A549 (cell line): ENCODE results near the gene UPF2. TPM values are rescaled to one million over a fixed set of nuclear protein-coding genes. Genes with fewer than 3 reads are reported as not detected.

ENCODE experiments used
- ATAC-seq, 2 experiments: fragments of 200-7000 bp in 1 of 2; fragments of >200 bp in 1 of 2; cut with Nextera tagmentation in 1 of 2; cut with Tn5 transposase in 1 of 2; 3 replicates each; pipeline versions ENCODE4 v1.8.0 to v1.9.1; 2018 to 2020; ENCODE audit warnings: mild to moderate bottlenecking in 1 of 2, moderate library complexity in 1 of 2
- CTCF ChIA-PET: fragments of 300-600 bp; sonication (Branson Sonifier 250); formaldehyde crosslinking; extraction: SDS; loops from one replicate; lab custom pipeline; 2021; ENCODE audit warnings: antibody characterized with exemption, inconsistent platforms; lab: Yijun Ruan, JAX
- POLR2A ChIA-PET: fragments of 350-600 bp; formaldehyde crosslinking; extraction: SDS; loops from one replicate; lab custom pipeline; 2021; ENCODE audit warnings: antibody characterized with exemption, inconsistent platforms; lab: Yijun Ruan, JAX
- DNase-seq, 2 experiments: peaks; one replicate each; pipeline versions ENCODE4 v3.0.0 to v3.0.0-alpha.2; 2011 to 2016; ENCODE audit warnings: low read depth in 1 of 2, low spot score in 1 of 2
- FAIRE-seq: peaks from 2 replicates; lab custom pipeline; 2011; peaks lifted over from hg19 to GRCh38; lab: Jason Lieb, UNC
- H3K27ac ChIP-seq, 2 experiments: fragments of >200 bp; sonication (Bioruptor Twin); formaldehyde crosslinking; 3 replicates each; pipeline ENCODE4 v1.5.1; 2016 to 2017
- H3K4me1 ChIP-seq: fragments of >200 bp; sonication (Bioruptor Twin); formaldehyde crosslinking; 3 replicates; pipeline ENCODE4 v1.6.1; 2016
- H3K4me2 ChIP-seq: fragments of >200 bp; sonication (Bioruptor Twin); formaldehyde crosslinking; 3 replicates; pipeline ENCODE4 v1.6.1; 2016
- H3K4me3 ChIP-seq: fragments of >200 bp; sonication (Bioruptor Twin); formaldehyde crosslinking; 3 replicates; pipeline ENCODE4 v1.5.1; 2016
- H3K9me3 ChIP-seq: fragments of >200 bp; sonication (Bioruptor Twin); formaldehyde crosslinking; 3 replicates; pipeline ENCODE4 v1.6.1; 2016
- ATOH8 ChIP-seq: fragments of 250-450 bp; sonication (Bioruptor Pico); IDR thresholded peaks from 2 replicates; pipeline ENCODE4 v1.5.0; 2020; ENCODE audit warnings: low read depth, mild to moderate bottlenecking, moderate library complexity
- BHLHE40 ChIP-seq: IDR thresholded peaks from 2 replicates; pipeline ENCODE4 v1.6.1; 2012; ENCODE audit warnings: low read depth, low read length, inconsistent platforms
- CHD2 ChIP-seq: fragments of 150-350 bp; IDR thresholded peaks from 2 replicates; pipeline ENCODE4 v1.6.1; 2014; ENCODE audit warnings: low read length; ENCODE audit not compliant: partially characterized antibody
- CHD4 ChIP-seq: fragments of 200-600 bp; sonication (generic); IDR thresholded peaks from 2 replicates; pipeline ENCODE4 v1.6.1; 2016; ENCODE audit warnings: antibody characterized with exemption, mild to moderate bottlenecking, borderline replicate concordance
- CTCF ChIP-seq: fragments of >200 bp; sonication (Bioruptor Twin); formaldehyde crosslinking; IDR thresholded peaks from 3 replicates; pipeline ENCODE4 v1.5.1; 2016
- E2F6 ChIP-seq: IDR thresholded peaks from 2 replicates; pipeline ENCODE4 v1.6.1; 2012; ENCODE audit warnings: low read depth, borderline replicate concordance
- EHF ChIP-seq: fragments of 250-450 bp; sonication (Bioruptor Pico); IDR thresholded peaks from 2 replicates; pipeline ENCODE4 v1.5.0; 2020; ENCODE audit warnings: mild to moderate bottlenecking
- EHMT2 ChIP-seq: fragments of 200-600 bp; sonication (generic); IDR thresholded peaks from 2 replicates; pipeline ENCODE4 v1.6.1; 2016; ENCODE audit warnings: antibody characterized with exemption, low read depth, mild to moderate bottlenecking, moderate library complexity
- FOSB ChIP-seq: fragments of 250-450 bp; sonication (Bioruptor Pico); IDR thresholded peaks from 2 replicates; pipeline ENCODE4 v1.5.0; 2020; ENCODE audit warnings: mild to moderate bottlenecking, moderate library complexity
- HDAC2 ChIP-seq: fragments of 200-600 bp; sonication (generic); IDR thresholded peaks from 2 replicates; pipeline ENCODE4 v1.6.1; 2016
- HEYL ChIP-seq: fragments of 250-450 bp; sonication (Bioruptor Pico); IDR thresholded peaks from 2 replicates; pipeline ENCODE4 v1.8.0; 2021; ENCODE audit warnings: mild to moderate bottlenecking, moderate library complexity
- HOXA7 ChIP-seq: fragments of 250-450 bp; sonication (Bioruptor Pico); IDR thresholded peaks from 2 replicates; pipeline ENCODE4 v1.5.0; 2020; ENCODE audit warnings: mild to moderate bottlenecking, moderate library complexity
- KDM1A ChIP-seq: fragments of 200-600 bp; sonication (generic); IDR thresholded peaks from 2 replicates; pipeline ENCODE4 v1.6.1; 2016; ENCODE audit warnings: low read depth, mild to moderate bottlenecking
- MAZ ChIP-seq: fragments of 150-350 bp; IDR thresholded peaks from 2 replicates; pipeline ENCODE4 v1.6.1; 2014; ENCODE audit warnings: antibody characterized with exemption, low read depth, low read length, borderline replicate concordance
- PBX3 ChIP-seq: IDR thresholded peaks from 2 replicates; pipeline ENCODE4 v1.6.1; 2012
- RARB ChIP-seq: fragments of 250-450 bp; sonication (Bioruptor Pico); IDR thresholded peaks from 2 replicates; pipeline ENCODE4 v1.8.0; 2021; ENCODE audit warnings: mild to moderate bottlenecking, moderate library complexity
- RCOR1 ChIP-seq: fragments of 150-350 bp; IDR thresholded peaks from 2 replicates; pipeline ENCODE4 v1.6.1; 2014; ENCODE audit warnings: antibody characterized with exemption, low read length, low read depth
- REST ChIP-seq: fragments of 200-600 bp; sonication (generic); IDR thresholded peaks from 2 replicates; pipeline ENCODE4 v1.6.1; 2016; ENCODE audit warnings: antibody characterized with exemption, mild to moderate bottlenecking, moderate library complexity
- RFX5 ChIP-seq: fragments of 450-650 bp; IDR thresholded peaks from 2 replicates; pipeline ENCODE4 v1.7.1; 2014; ENCODE audit warnings: antibody characterized with exemption, mild to moderate bottlenecking, moderate library complexity
- TP53 ChIP-seq: fragments of 250-450 bp; sonication (Bioruptor Pico); IDR thresholded peaks from 2 replicates; pipeline ENCODE4 v1.5.0; 2021; ENCODE audit warnings: mild to moderate bottlenecking, moderate library complexity
- ZC3H11A ChIP-seq: fragments of 450-650 bp; IDR thresholded peaks from 2 replicates; pipeline ENCODE4 v1.6.1; 2014; ENCODE audit warnings: antibody characterized with exemption, mild to moderate bottlenecking
- ZFP36 ChIP-seq: fragments of 450-650 bp; IDR thresholded peaks from 2 replicates; pipeline ENCODE4 v1.6.1; 2014; ENCODE audit warnings: borderline replicate concordance; ENCODE audit not compliant: partially characterized antibody
- ZNF302 ChIP-seq: fragments of 250-450 bp; sonication (Bioruptor Pico); IDR thresholded peaks from 2 replicates; pipeline ENCODE4 v1.9.0; 2021; ENCODE audit warnings: inconsistent platforms, mild to moderate bottlenecking, moderate library complexity
- ZSCAN20 ChIP-seq: fragments of 250-450 bp; sonication (Bioruptor Pico); IDR thresholded peaks from 2 replicates; pipeline ENCODE4 v1.8.0; 2022; ENCODE audit warnings: mild to moderate bottlenecking, moderate library complexity
- WGBS: methylation state at CpG from one replicate; pipeline ENCODE4 v1.1.6; 2017; ENCODE audit errors: missing lambda C conversion rate; 5-methylcytosine and 5-hydroxymethylcytosine counted together
- polyA plus RNA-seq, 4 experiments: library from polyadenylated mRNA; depleted of rRNA in 3 of 4; stranded (reverse); fragments of >200 nt; fragmentation: RNase III in 1 of 4; extraction: RNeasy Plus Mini Kit Qiagen cat#74134 plus additional on column Dnase treatment in 1 of 4; gene quantifications; 2 replicates in 3 of 4; 3 replicates in 1 of 4; pipeline ENCODE4 v1.2.3, GENCODE V29; 2011 to 2017

Gene UPF2
- polyA plus RNA-seq, 2 of the 4 experiments (the other 2 are of a cell fraction), result 16.5 to 21.6 TPM

- no peak for DNase-seq
- Histone ChIP-seq H3K4me2 (0 out of 3 replicates have a peak overlapping the region, but pooled peaks have one; percentile 80), H3K4me1 (peaks cover 47% of the 10 kb centered on the region), H3K4me3 (no peak overlapping the region), H3K9me3 (no peaks in the 10 kb centered on the region), H3K27ac (peak overlapping the region; percentile 82 to 92)
- no peak for ATAC-seq
- WGBS, result 92% methylated on average over 19 of the region's 19 CpGs
- TF ChIP-seq RARB (CRISPR knock-in tag) (no peak), HOXA7 (CRISPR knock-in tag) (no peak), PBX3 (no peak), REST (no peak), CHD4 (no peak), CHD2 (no peak), FOSB (no peak), EHMT2 (no peak), HDAC2 (no peak), ZNF302 (no peak)
- ChIA-PET CTCF (interaction anchor here (0.6 to 2.0 kb wide), 9 partner anchors 9 to 662 kb away, joined by 3 to 9 read pairs (median 4); no protein-coding TSS in a partner anchor), POLR2A (no interaction called here)
- FAIRE-seq, result no peak
Measured at GRCh38 chr10:11876805-11877590, 165.6 kb downstream of the UPF2 start.

GRCh38 chr10:11876324-11876723, 166.3 kb downstream of the UPF2 start:
- H3K4me2 ChIP-seq, result peak overlapping the region; percentile 80
- TF ChIP-seq KDM1A, result no peak
- TF ChIP-seq E2F6, result no peak
- no peak for TF ChIP-seq EHF
- no peak for TF ChIP-seq REST
- TF ChIP-seq RFX5, result no peak
- no peak for TF ChIP-seq ZFP36
- no peak for TF ChIP-seq MAZ
- no peak for TF ChIP-seq TP53 (CRISPR knock-in tag)
- no peak for TF ChIP-seq ZSCAN20
- no peak for TF ChIP-seq RCOR1
- no peak for TF ChIP-seq BHLHE40
- TF ChIP-seq ATOH8, result no peak
- TF ChIP-seq HEYL (CRISPR knock-in tag), result no peak
- no peak for TF ChIP-seq ZC3H11A
- no peak for TF ChIP-seq CHD4
- TF ChIP-seq CHD2, result no peak
- no peak for TF ChIP-seq CTCF

More at GRCh38 chr10:11876324-11876723, 166.3 kb downstream of the UPF2 start:
- POLR2A ChIA-PET, result interaction anchor here (0.9 kb wide), 1 partner anchor 56 kb away, joined by 4 read pairs; no protein-coding TSS in a partner anchor
- CTCF ChIA-PET, result interaction anchor here (0.8 to 2.1 kb wide), 9 partner anchors 9 to 110 kb away, joined by 3 to 9 read pairs (median 4); no protein-coding TSS in a partner anchor
- no peak for FAIRE-seq
- Histone ChIP-seq H3K9me3 (no peaks in the 10 kb centered on the region), H3K27ac (peak overlapping the region; percentile 82 to 92), H3K4me3 (no peak overlapping the region), H3K4me1 (peaks cover 40% of the 10 kb centered on the region)
- DNase-seq, result no peak
- ATAC-seq, result peak; percentile 2 to 7; a peak in 3 of 6 replicates
- WGBS, result 87% methylated on average over 6 of the region's 6 CpGs
